HG03139 (cell line): ENCODE measurements around the gene PTGER4.
"Not testable (repeated sequence)": the region's sequence is repeated elsewhere in the genome, so short reads cannot be mapped to it uniquely, and the experiment has no call there.

Experiments used
- ATAC-seq: cut with Tn5 transposase; IDR thresholded peaks from one replicate; pipeline ENCODE4 v1.9.1; 2021; ENCODE audit not compliant: unreplicated experiment

The PTGER4 gene

GRCh38 chr5:40688996-40689395, 9.3 kb downstream of the PTGER4 start:
- ATAC-seq: no peak

GRCh38 chr5:40689438-40689837, 9.7 kb downstream of the PTGER4 start:
- peak; percentile 54 for ATAC-seq

GRCh38 chr5:40690267-40690666, 10.6 kb downstream of the PTGER4 start:
- ATAC-seq: no peak

- ATAC-seq: no peak
These were observed 12.2 kb downstream of the PTGER4 start for GRCh38 chr5:40691894-40692293.

GRCh38 chr5:40694433-40694832, 14.7 kb downstream of the PTGER4 start:
- ATAC-seq: no peak

- no peak for ATAC-seq
These were observed 20.5 kb downstream of the PTGER4 start for GRCh38 chr5:40700116-40700782.

DNA sequence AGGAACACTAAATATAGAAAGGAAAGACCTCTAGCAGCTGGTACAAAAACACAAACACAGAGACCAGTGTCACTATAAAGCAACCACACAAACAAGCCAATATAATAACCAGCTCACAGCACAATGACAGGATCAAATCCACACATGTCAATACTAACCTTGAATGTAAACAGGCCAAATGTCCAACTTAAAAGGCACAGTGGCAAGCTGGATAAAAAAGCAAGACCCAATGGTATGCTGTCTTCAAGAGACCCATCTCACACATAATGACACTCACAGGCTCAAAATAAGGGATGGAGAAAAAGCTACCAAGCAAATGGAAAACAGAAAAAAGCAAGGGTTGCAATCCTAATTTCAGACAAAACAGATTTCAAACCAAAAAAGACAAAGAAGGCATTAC, 22.3 kb downstream of the PTGER4 start:
- ATAC-seq: not testable (repeated sequence)

GRCh38 chr5:40705484-40705883, 25.8 kb downstream of the PTGER4 start:
- ATAC-seq: not testable (repeated sequence)

GRCh38 chr5:40710575-40710974, 30.9 kb downstream of the PTGER4 start:
- ATAC-seq: not testable (repeated sequence)

GRCh38 chr5:40714001-40714400, 34.3 kb downstream of the PTGER4 start:
- no peak for ATAC-seq

DNA sequence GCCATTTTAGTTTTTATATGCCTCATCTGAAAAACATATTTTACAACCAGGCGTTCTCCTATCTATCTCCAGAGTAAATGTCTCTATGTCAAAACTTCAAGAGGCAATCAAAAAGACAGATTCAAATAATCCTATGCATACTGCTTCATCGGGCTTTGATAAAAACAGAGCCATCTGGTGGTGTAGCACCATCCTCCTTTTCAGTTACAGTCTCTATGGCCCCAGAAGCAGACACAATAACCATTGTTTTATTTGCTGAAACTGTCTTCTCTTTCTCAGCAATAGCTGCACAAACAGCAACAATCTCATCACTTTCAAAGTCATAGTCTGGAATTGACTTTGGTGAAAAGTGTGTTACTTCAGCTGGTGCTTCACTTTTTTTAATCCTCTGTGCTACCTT, 36.3 kb downstream of the PTGER4 start:
- ATAC-seq: no peak

- no peak for ATAC-seq
These were observed 36.9 kb downstream of the PTGER4 start for GRCh38 chr5:40716590-40716989.

- no peak for ATAC-seq
These were observed 37.6 kb downstream of the PTGER4 start for GRCh38 chr5:40717281-40717680.

GRCh38 chr5:40720069-40720468, 40.4 kb downstream of the PTGER4 start:
- ATAC-seq: no peak

DNA sequence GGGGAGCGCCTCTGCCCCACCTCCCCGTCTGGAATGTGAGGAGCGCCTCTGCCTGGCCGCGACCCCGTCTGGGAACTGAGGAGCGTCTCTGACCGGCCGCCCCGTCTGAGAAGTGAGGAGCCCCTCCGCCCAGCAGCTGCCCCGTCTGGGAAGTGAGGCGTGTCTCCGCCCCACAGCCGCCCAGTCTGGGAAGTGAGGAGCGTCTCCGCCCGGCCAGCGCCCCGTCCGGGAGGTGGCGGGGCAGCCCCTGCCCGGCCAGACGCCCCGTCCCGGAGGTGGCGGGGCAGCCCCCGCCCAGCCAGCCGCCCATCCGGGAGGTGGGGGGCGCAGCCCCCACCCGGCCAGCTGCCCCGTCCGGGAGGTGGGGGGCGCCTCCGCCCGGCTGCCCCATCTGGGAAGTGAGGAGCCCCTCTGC, 42.8 kb downstream of the PTGER4 start:
- ATAC-seq: not testable (repeated sequence)

- no peak for ATAC-seq
These were observed 53.7 kb downstream of the PTGER4 start for GRCh38 chr5:40733434-40733833.

- ATAC-seq: no peak
These were observed 54.3 kb downstream of the PTGER4 start for GRCh38 chr5:40733879-40734563.

GRCh38 chr5:40734986-40735385, 55.3 kb downstream of the PTGER4 start:
- no peak for ATAC-seq

- no peak for ATAC-seq
These were observed 55.9 kb downstream of the PTGER4 start for GRCh38 chr5:40735609-40736008.

DNA sequence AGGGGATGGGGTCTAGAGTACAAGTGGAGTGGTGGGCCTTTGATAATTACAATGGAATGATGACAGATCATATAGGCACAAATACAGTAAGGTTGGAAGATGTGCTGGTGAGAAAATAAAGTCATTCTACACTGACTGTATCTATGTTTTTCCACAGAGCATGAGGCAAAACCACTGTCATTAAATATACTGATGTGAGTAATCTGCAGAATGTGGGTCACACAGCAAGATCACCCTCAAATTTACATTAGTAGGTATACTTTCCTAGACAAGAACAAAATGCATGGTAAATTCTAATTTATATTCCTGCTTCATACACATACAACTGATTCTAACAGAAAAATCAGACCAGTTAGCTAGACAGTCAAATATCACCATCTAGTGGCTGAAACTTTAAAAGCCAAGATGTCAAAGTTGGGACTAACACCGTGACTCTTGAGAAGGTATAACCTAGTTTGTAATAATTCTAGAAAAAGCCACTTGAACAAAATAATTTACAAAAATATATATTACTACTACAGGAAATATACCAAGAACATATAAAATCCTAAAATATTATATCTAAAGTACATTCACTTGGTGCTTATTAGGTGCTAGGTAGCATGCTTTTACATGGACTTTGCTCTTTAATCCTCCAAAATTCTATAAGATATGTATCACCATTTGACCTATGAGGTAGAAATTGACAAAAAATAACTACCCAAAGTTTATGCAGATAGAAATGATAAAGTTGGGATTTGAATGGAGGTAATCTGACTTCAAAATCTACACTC, 56.6 kb downstream of the PTGER4 start:
- ATAC-seq: peak; percentile 87

- ATAC-seq: no peak
These were observed 58.8 kb downstream of the PTGER4 start for GRCh38 chr5:40738502-40738901.
